Karpas-422 (cell line): ENCODE measurements around the gene SPOCK2. TPM values are rescaled to one million over a fixed set of nuclear protein-coding genes. Genes with fewer than 3 reads are reported as not detected.

ENCODE experiments used
- DNase-seq: peaks from one replicate; pipeline ENCODE4 v3.0.0-alpha.2; 2015
- H2AFZ ChIP-seq: fragments of 200-600 bp; sonication (generic); 2 replicates; pipeline ENCODE4 v1.6.1; 2014; ENCODE audit warnings: antibody characterized with exemption, low read length, mixed read lengths
- H3K27ac ChIP-seq: fragments of 200-600 bp; sonication (generic); 2 replicates; pipeline ENCODE4 v1.5.1; 2014; ENCODE audit warnings: mild to moderate bottlenecking, low read length, moderate library complexity
- H3K27me3 ChIP-seq: fragments of 200-600 bp; sonication (generic); 2 replicates; pipeline ENCODE4 v1.6.1; 2014; ENCODE audit warnings: low read length, mixed read lengths
- H3K36me3 ChIP-seq: fragments of 200-600 bp; sonication (generic); 2 replicates; pipeline ENCODE4 v1.6.1; 2014; ENCODE audit warnings: low read length, mixed read lengths; ENCODE audit not compliant: insufficient read depth
- H3K4me1 ChIP-seq: fragments of 200-600 bp; sonication (generic); 2 replicates; pipeline ENCODE4 v1.6.1; 2014; ENCODE audit warnings: mild to moderate bottlenecking, low read length, mixed read lengths
- H3K4me2 ChIP-seq: fragments of 200-600 bp; sonication (generic); 2 replicates; pipeline ENCODE4 v1.6.1; 2014; ENCODE audit warnings: low read length, low read depth, mild to moderate bottlenecking; ENCODE audit not compliant: poor library complexity, severe bottlenecking
- H3K4me3 ChIP-seq: fragments of 200-600 bp; sonication (generic); 2 replicates; pipeline ENCODE4 v1.5.1; 2014; ENCODE audit warnings: mild to moderate bottlenecking, antibody characterized with exemption, low read length, mixed read lengths
- H3K79me2 ChIP-seq: fragments of 200-600 bp; sonication (generic); 2 replicates; pipeline ENCODE4 v1.6.1; 2014; ENCODE audit warnings: mild to moderate bottlenecking, low read length, mixed read lengths
- H3K9ac ChIP-seq: fragments of 200-600 bp; sonication (generic); 2 replicates; pipeline ENCODE4 v1.6.0; 2014; ENCODE audit warnings: low read length
- H3K9me2 ChIP-seq: fragments of 200-600 bp; sonication (generic), shearing (Covaris generic); replicated peaks from 2 replicates; pipeline ENCODE4 v1.6.0; 2014; ENCODE audit warnings: mild to moderate bottlenecking, low read length, moderate library complexity; ENCODE audit not compliant: insufficient read depth
- H3K9me3 ChIP-seq: fragments of 300-700, 200-600 bp; sonication (generic); 2 replicates; pipeline ENCODE4 v1.6.1; 2014; ENCODE audit warnings: low read length, mixed read lengths
- H4K20me1 ChIP-seq: fragments of 200-600 bp; sonication (generic); 2 replicates; pipeline ENCODE4 v1.6.1; 2014; ENCODE audit warnings: mild to moderate bottlenecking, antibody characterized with exemption, low read length, low read depth; ENCODE audit not compliant: insufficient read depth
- total RNA-seq: library from RNA; depleted of rRNA; stranded (reverse); fragments of >200 nt; shearing (Covaris generic); gene quantifications from 2 replicates; pipeline ENCODE4 v1.2.3, GENCODE V29; 2014; ENCODE audit warnings: low replicate concordance

The SPOCK2 gene
- total RNA-seq, 1 experiment from 2014 or later: not detected

- DNase-seq: no peak
- Histone ChIP-seq H3K4me2 (no peak overlapping the region), H3K79me2 (no peaks in the 10 kb centered on the region), H3K9ac (no peak overlapping the region), H3K36me3 (no peaks in the 10 kb centered on the region), H3K27me3 (no peaks in the 10 kb centered on the region), H4K20me1 (no peaks in the 10 kb centered on the region), H3K27ac (no peak overlapping the region), H3K9me2 (no peaks in the 10 kb centered on the region), H2AFZ (no peak overlapping the region), H3K9me3 (no peaks in the 10 kb centered on the region), H3K4me3 (no peak overlapping the region), H3K4me1 (no peaks in the 10 kb centered on the region)
These were observed 9.3 kb upstream of the SPOCK2 start for GRCh38 chr10:72097448-72098300.

GRCh38 chr10:72096115-72097000 lies 8.0 kb upstream of the SPOCK2 start:
- Histone ChIP-seq H3K4me3 (no peak overlapping the region), H3K36me3 (no peaks in the 10 kb centered on the region), H3K79me2 (no peaks in the 10 kb centered on the region), H3K9me2 (no peaks in the 10 kb centered on the region), H3K4me1 (no peaks in the 10 kb centered on the region), H3K9ac (no peak overlapping the region), H3K9me3 (no peaks in the 10 kb centered on the region), H2AFZ (no peak overlapping the region), H3K27me3 (no peaks in the 10 kb centered on the region), H3K4me2 (no peak overlapping the region), H4K20me1 (no peaks in the 10 kb centered on the region), H3K27ac (no peak overlapping the region)
- no peak for DNase-seq

GRCh38 chr10:72095195-72095594 lies 6.8 kb upstream of the SPOCK2 start:
- Histone ChIP-seq H3K4me1 (no peaks in the 10 kb centered on the region), H3K9ac (no peak overlapping the region), H2AFZ (no peak overlapping the region), H3K9me2 (no peaks in the 10 kb centered on the region), H3K79me2 (no peaks in the 10 kb centered on the region), H4K20me1 (no peaks in the 10 kb centered on the region), H3K27ac (no peak overlapping the region), H3K36me3 (no peaks in the 10 kb centered on the region), H3K27me3 (no peaks in the 10 kb centered on the region), H3K4me3 (no peak overlapping the region), H3K4me2 (no peak overlapping the region), H3K9me3 (no peaks in the 10 kb centered on the region)
- DNase-seq: no peak

GRCh38 chr10:72094574-72094973 lies 6.2 kb upstream of the SPOCK2 start:
- no peak overlapping the region for H3K9ac ChIP-seq
- H3K4me2 ChIP-seq: no peak overlapping the region
- H3K4me3 ChIP-seq: no peak overlapping the region
- no peaks in the 10 kb centered on the region for H3K79me2 ChIP-seq
- no peaks in the 10 kb centered on the region for H3K36me3 ChIP-seq
- no peaks in the 10 kb centered on the region for H3K9me2 ChIP-seq
- H2AFZ ChIP-seq: no peak overlapping the region
- DNase-seq: no peak
- H3K9me3 ChIP-seq: no peaks in the 10 kb centered on the region
- H4K20me1 ChIP-seq: no peaks in the 10 kb centered on the region
- no peaks in the 10 kb centered on the region for H3K27me3 ChIP-seq
- H3K4me1 ChIP-seq: peaks cover 2% of the 10 kb centered on the region
- no peak overlapping the region for H3K27ac ChIP-seq

- Histone ChIP-seq H3K4me3 (no peak overlapping the region), H3K27me3 (no peaks in the 10 kb centered on the region), H3K36me3 (no peaks in the 10 kb centered on the region), H3K9me3 (no peaks in the 10 kb centered on the region), H3K4me1 (peaks cover 13% of the 10 kb centered on the region), H3K79me2 (no peaks in the 10 kb centered on the region), H4K20me1 (no peaks in the 10 kb centered on the region), H3K27ac (no peak overlapping the region), H2AFZ (no peak overlapping the region), H3K4me2 (no peak overlapping the region), H3K9ac (no peak overlapping the region), H3K9me2 (no peaks in the 10 kb centered on the region)
- no peak for DNase-seq
These were observed 5.1 kb upstream of the SPOCK2 start for GRCh38 chr10:72093450-72093849.

- no peak overlapping the region for H3K4me3 ChIP-seq
- H3K4me1 ChIP-seq: peaks cover 15% of the 10 kb centered on the region
- H3K9ac ChIP-seq: no peak overlapping the region
- H3K36me3 ChIP-seq: no peaks in the 10 kb centered on the region
- no peaks in the 10 kb centered on the region for H3K79me2 ChIP-seq
- no peak overlapping the region for H2AFZ ChIP-seq
- H4K20me1 ChIP-seq: no peaks in the 10 kb centered on the region
- H3K27ac ChIP-seq: no peak overlapping the region
- no peak for DNase-seq
- no peak overlapping the region for H3K4me2 ChIP-seq
- H3K27me3 ChIP-seq: no peaks in the 10 kb centered on the region
- no peaks in the 10 kb centered on the region for H3K9me3 ChIP-seq
- no peaks in the 10 kb centered on the region for H3K9me2 ChIP-seq
These were observed 4.6 kb upstream of the SPOCK2 start for GRCh38 chr10:72092987-72093386.

- Histone ChIP-seq H4K20me1 (no peaks in the 10 kb centered on the region), H2AFZ (no peak overlapping the region), H3K9me2 (no peaks in the 10 kb centered on the region), H3K79me2 (no peaks in the 10 kb centered on the region), H3K9me3 (no peaks in the 10 kb centered on the region), H3K27ac (no peak overlapping the region), H3K4me3 (no peak overlapping the region), H3K9ac (no peak overlapping the region), H3K4me2 (no peak overlapping the region), H3K36me3 (no peaks in the 10 kb centered on the region), H3K4me1 (peaks cover 15% of the 10 kb centered on the region), H3K27me3 (no peaks in the 10 kb centered on the region)
- no peak for DNase-seq
These were observed 4.0 kb upstream of the SPOCK2 start for GRCh38 chr10:72092171-72092924.

- H3K27me3 ChIP-seq: no peaks in the 10 kb centered on the region
- H3K36me3 ChIP-seq: no peaks in the 10 kb centered on the region
- no peak overlapping the region for H2AFZ ChIP-seq
- H3K4me3 ChIP-seq: no peak overlapping the region
- H3K4me1 ChIP-seq: peaks cover 15% of the 10 kb centered on the region
- no peaks in the 10 kb centered on the region for H3K9me3 ChIP-seq
- no peak overlapping the region for H3K9ac ChIP-seq
- no peaks in the 10 kb centered on the region for H3K79me2 ChIP-seq
- no peaks in the 10 kb centered on the region for H4K20me1 ChIP-seq
- no peak overlapping the region for H3K4me2 ChIP-seq
- H3K9me2 ChIP-seq: no peaks in the 10 kb centered on the region
- no peak for DNase-seq
- H3K27ac ChIP-seq: no peak overlapping the region
These were observed 2.0 kb upstream of the SPOCK2 start for GRCh38 chr10:72090326-72090725.
